Skeletal muscle satellite cell (primary cell): ENCODE results near the gene KRABD2.
"Not testable (repeated sequence)": the region's sequence is repeated elsewhere in the genome, so short reads cannot be mapped to it uniquely, and the experiment has no call there.

Experiments used
- H3K27me3 ChIP-seq: 2 replicates; pipeline ENCODE4 v1.7.0; 2013; ENCODE audit warnings: low read length; ENCODE audit not compliant: control insufficient read depth, insufficient read depth
- H3K36me3 ChIP-seq: 2 replicates; pipeline ENCODE4 v1.7.0; 2013; ENCODE audit warnings: mild to moderate bottlenecking, control low read depth, low read length; ENCODE audit not compliant: insufficient read depth
- H3K4me1 ChIP-seq: 2 replicates; pipeline ENCODE4 v1.7.0; 2013; ENCODE audit warnings: low read length; ENCODE audit not compliant: control insufficient read depth, insufficient read depth
- H3K4me2 ChIP-seq: 2 replicates; pipeline ENCODE4 v1.7.0; 2013; ENCODE audit warnings: mild to moderate bottlenecking, low read length
- H3K4me3 ChIP-seq: 2 replicates; pipeline ENCODE4 v1.7.0; 2013; ENCODE audit warnings: low read length
- H3K9ac ChIP-seq: 2 replicates; pipeline ENCODE4 v1.7.0; 2013; ENCODE audit warnings: mild to moderate bottlenecking, low read depth, low read length, moderate library complexity
- H3K9me3 ChIP-seq: replicated peaks from 2 replicates; pipeline ENCODE4 v1.7.0; 2013; ENCODE audit warnings: mild to moderate bottlenecking, control low read depth, low read length

The KRABD2 gene

GRCh38 chr17:8391711-8392110 is 15.2 kb upstream of the KRABD2 start:
- no peaks in the 10 kb centered on the region for H3K9me3 ChIP-seq
- no peak overlapping the region for H3K9ac ChIP-seq
- H3K27me3 ChIP-seq: peaks cover 20% of the 10 kb centered on the region
- no peak overlapping the region for H3K4me3 ChIP-seq
- peak overlapping the region; percentile 22 for H3K4me2 ChIP-seq
- H3K4me1 ChIP-seq: peaks cover 23% of the 10 kb centered on the region
- no peaks in the 10 kb centered on the region for H3K36me3 ChIP-seq

DNA sequence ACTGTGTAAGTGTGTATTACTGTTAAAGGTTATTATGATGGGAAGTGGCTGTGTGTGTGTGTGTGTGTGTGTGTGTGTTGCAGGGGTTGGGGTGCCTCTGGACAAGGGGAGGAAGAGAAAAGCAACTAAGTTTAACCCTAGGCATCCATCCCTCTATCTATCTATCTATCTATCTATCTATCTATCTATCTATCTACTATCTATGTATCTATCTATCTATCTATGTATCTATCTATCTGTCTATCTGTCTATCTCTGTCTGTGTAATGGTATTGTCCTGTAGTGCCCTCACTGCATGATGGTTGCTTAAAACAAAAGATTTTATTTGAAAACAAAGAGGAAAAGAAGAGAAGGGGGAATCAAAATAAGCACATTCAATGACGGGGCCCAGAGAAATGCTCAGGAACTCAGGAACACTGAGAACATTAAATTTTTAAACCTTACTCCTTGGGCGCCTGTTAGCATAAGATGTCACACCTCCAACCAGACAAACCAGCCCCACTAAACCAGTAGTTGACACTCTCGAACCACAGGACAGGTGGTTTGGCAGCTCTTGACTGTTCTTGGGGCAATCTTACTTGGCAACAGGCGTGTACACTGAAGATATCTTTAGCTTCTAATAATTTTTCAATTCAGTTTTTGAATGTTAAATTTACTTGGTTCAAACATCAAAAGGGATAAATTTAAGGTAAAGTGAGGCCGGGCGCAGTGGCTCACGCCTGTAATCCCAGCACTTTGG is 11.6 kb upstream of the KRABD2 start:
- peaks cover 27% of the 10 kb centered on the region for H3K4me1 ChIP-seq
- H3K36me3 ChIP-seq: no peaks in the 10 kb centered on the region
- H3K4me2 ChIP-seq: no peak overlapping the region
- no peaks in the 10 kb centered on the region for H3K9me3 ChIP-seq
- no peak overlapping the region for H3K9ac ChIP-seq
- H3K27me3 ChIP-seq: no peaks in the 10 kb centered on the region
- no peak overlapping the region for H3K4me3 ChIP-seq

DNA sequence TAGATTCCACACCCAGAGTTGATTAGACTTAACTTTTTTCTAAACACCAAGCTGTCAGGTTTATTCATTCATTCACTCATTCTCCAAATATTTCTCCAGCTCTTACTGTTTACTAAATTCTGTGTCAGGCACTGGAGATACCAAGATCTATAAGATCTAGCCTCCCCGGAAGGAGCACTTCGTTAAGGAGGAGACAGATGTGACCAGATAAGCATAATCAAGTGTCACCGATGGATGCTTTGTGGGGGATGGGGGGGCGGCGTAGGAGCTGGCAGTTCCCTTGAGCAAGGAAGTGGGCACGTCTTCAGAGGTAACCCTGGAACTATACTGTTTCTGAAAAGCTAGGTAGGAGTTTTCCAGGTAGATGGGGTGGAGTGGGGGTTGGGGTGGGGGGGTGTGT is 10.3 kb upstream of the KRABD2 start:
- Histone ChIP-seq H3K4me2 (no peak overlapping the region), H3K27me3 (no peaks in the 10 kb centered on the region), H3K9me3 (no peaks in the 10 kb centered on the region), H3K9ac (no peak overlapping the region), H3K4me1 (peaks cover 23% of the 10 kb centered on the region), H3K36me3 (peaks cover 7% of the 10 kb centered on the region), H3K4me3 (no peak overlapping the region)

DNA sequence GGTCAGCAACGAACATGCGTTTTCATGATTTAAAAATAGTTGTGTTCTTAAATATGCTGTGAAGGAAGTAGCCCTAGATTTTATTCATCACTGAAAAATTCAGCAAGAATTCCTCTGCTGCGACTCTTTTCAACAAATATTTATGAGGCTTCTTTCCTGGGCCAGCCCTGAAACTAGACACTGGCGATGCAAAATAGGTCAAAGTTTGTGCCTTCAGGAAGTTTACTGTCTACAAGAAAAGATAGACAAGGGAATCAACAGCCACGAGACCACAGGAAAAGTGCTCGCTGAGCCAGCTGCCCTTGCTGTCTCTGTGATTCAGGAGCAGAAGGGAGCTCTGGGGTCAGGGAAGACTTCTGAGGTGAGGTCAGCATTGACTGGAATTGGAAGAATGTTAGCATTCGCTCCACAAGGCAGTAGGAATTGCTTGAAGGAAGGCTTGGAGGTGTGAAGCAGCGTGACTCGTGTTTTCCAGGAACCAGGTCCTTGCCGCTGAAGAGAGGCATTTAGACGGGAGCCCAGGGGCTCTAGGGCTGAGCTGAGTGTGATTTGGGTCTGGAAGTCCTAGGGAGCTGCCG is 8.4 kb upstream of the KRABD2 start:
- no peaks in the 10 kb centered on the region for H3K9me3 ChIP-seq

DNA sequence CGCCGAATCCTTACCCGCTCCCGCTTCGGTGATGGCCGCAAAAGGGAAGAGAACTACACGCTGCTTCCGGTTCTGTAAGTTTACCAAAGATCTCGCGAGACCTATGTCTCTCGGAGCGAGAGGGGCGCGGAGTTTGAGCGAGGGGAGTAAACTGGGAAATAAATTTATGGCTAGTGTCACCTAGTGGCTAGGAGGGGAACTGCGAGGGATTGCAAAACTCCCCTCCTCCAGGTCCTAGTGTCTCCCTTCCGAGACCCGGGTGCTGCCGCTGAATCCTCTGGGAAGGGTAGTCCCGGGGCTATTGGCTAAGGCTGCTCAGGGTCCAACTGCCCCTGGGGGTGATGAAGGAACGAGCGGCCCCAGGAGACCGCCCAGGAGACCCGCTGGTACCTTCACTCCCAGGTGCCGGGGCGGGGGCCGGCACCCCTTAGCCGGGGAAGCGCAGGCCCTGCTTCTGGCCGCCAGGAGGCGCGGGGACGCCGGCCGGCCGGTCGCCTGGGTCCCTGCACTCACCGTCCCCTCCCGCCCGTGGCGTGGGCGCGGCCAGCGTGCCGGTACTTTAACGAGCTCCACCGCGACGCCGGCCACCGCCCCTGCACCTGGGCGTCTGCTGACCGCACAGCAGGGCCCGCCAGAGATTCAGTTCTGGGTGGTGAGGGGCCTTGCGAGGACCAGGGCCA is 6.8 kb upstream of the KRABD2 start, which contains the start of gene RPL26:
RPL26 (minus strand) TSS at position 51 of the 680 bp plus-strand sequence. CDS start 883 bp downstream, outside the sequence.
- H3K36me3 ChIP-seq: peaks cover 42% of the 10 kb centered on the region
- H3K4me3 ChIP-seq: peak within 1 kb of the TSS; percentile 88
- peaks cover 33% of the 10 kb centered on the region for H3K4me1 ChIP-seq
- H3K9me3 ChIP-seq: no peaks in the 10 kb centered on the region
- peak within 1 kb of the TSS; percentile 89 for H3K4me2 ChIP-seq
- peak within 1 kb of the TSS; percentile 97 for H3K9ac ChIP-seq
- no peaks in the 10 kb centered on the region for H3K27me3 ChIP-seq

More for the DNA sequence above, 8.4 kb upstream of the KRABD2 start:
- peak overlapping the region; percentile 90 for H3K9ac ChIP-seq
- H3K4me1 ChIP-seq: peaks cover 33% of the 10 kb centered on the region
- H3K27me3 ChIP-seq: no peaks in the 10 kb centered on the region
- H3K36me3 ChIP-seq: peaks cover 26% of the 10 kb centered on the region
- peak overlapping the region; percentile 24 for H3K4me3 ChIP-seq
- H3K4me2 ChIP-seq: peak overlapping the region; percentile 89

GRCh38 chr17:8382880-8383142 is 6.3 kb upstream of the KRABD2 start:
- Histone ChIP-seq H3K4me3 (peak overlapping the region; percentile 88), H3K36me3 (peaks cover 46% of the 10 kb centered on the region), H3K4me1 (peaks cover 33% of the 10 kb centered on the region), H3K9ac (peak overlapping the region; percentile 97), H3K4me2 (peak overlapping the region; percentile 89), H3K9me3 (no peaks in the 10 kb centered on the region), H3K27me3 (no peaks in the 10 kb centered on the region)

DNA sequence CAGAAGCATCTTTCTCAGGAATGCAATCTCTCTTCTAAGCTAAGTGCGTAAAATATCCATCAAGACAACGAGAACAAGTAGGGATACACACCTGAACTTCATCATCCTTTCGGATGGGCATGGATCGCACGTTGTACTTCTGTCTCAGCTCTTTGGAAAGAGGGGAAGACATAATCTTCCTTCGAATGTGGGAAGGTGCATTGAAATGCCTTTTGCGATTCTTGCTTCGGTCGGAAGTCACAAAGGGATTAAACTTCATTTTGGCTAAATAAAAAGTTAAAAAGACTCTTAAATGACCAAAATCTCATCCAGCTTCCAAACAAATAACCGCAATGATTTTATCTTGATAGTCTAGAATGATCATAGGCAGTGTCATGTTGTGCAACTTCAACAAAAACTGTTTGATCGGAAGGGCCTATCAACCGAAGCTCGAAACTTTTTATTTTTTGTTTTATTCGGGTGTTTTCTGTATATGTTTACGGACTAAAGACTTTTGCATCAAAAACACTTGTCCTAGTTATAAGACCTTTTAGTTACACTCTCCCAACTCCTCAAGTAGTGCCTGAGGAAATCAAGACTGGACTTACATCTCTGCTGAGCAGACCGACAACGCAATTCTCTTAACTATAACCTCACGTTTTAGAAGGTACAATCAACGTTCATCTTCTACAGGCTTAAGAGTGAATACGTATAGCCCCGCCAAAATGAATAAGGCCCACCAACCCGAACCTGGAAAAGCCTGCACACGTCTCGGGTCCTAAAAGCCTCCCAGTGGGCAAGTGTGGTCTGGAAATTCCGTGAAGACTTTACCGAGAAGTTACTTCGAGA is 5.8 kb upstream of the KRABD2 start:
- no peaks in the 10 kb centered on the region for H3K27me3 ChIP-seq
- H3K9me3 ChIP-seq: no peaks in the 10 kb centered on the region
- peak overlapping the region; percentile 88 for H3K4me3 ChIP-seq
- H3K4me2 ChIP-seq: peak overlapping the region; percentile 89
- H3K4me1 ChIP-seq: peaks cover 33% of the 10 kb centered on the region
- peak overlapping the region; percentile 97 for H3K9ac ChIP-seq
- H3K36me3 ChIP-seq: peaks cover 52% of the 10 kb centered on the region

GRCh38 chr17:8380049-8380448 is 3.5 kb upstream of the KRABD2 start:
- Histone ChIP-seq H3K4me2 (peak overlapping the region; percentile 89), H3K4me3 (peak overlapping the region; percentile 36), H3K9ac (peak overlapping the region; percentile 97), H3K4me1 (peaks cover 40% of the 10 kb centered on the region), H3K27me3 (no peaks in the 10 kb centered on the region), H3K9me3 (no peaks in the 10 kb centered on the region), H3K36me3 (peaks cover 57% of the 10 kb centered on the region)

GRCh38 chr17:8378117-8378516 is 1.6 kb upstream of the KRABD2 start:
- H3K4me2 ChIP-seq, H3K27me3 ChIP-seq, H3K9me3 ChIP-seq, H3K9ac ChIP-seq, H3K4me3 ChIP-seq: not testable (repeated sequence)
- Histone ChIP-seq H3K4me1 (peaks cover 30% of the 10 kb centered on the region), H3K36me3 (peaks cover 57% of the 10 kb centered on the region)

DNA sequence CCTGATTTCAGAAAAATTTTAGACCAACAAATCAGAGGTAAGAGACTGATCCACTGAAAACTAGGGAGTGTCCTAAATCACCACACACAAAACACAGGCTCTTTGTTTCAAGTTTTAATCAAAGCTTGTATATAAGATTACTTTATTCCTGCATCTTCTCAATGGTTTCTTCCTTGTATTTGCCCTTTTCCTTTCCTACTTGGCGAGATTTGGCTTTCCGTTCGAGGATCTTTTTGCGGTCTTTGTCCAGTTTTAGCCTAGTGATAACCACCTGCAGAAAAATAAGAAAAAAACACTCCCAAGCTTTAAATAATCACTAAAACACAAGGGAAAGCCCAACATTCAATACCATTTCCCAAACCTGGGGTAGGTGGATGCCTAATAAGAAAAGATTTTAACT is 918 bp upstream of the KRABD2 start:
- H3K4me1 ChIP-seq: peaks cover 30% of the 10 kb centered on the region
- no peak overlapping the region for H3K4me3 ChIP-seq
- no peaks in the 10 kb centered on the region for H3K27me3 ChIP-seq
- no peak overlapping the region for H3K9ac ChIP-seq
- H3K4me2 ChIP-seq: no peak overlapping the region
- no peaks in the 10 kb centered on the region for H3K9me3 ChIP-seq
- peaks cover 56% of the 10 kb centered on the region for H3K36me3 ChIP-seq

GRCh38 chr17:8375738-8376259 is 705 bp downstream of the KRABD2 start:
- Histone ChIP-seq H3K36me3 (peaks cover 40% of the 10 kb centered on the region), H3K9me3 (no peaks in the 10 kb centered on the region), H3K4me2 (peak overlapping the region; percentile 91), H3K27me3 (no peaks in the 10 kb centered on the region), H3K4me1 (peaks cover 19% of the 10 kb centered on the region), H3K4me3 (peak overlapping the region; percentile 75), H3K9ac (peak overlapping the region; percentile 81)
